OCI-LY3 (cell line): ENCODE results near the gene CFAP99.

ENCODE experiments used
- CTCF ChIP-seq: fragments of 200-600, 300-600 bp; sonication (generic); IDR thresholded peaks from 2 replicates; pipeline ENCODE4 v1.5.1; 2014; ENCODE audit warnings: antibody characterized with exemption, low read length, low read depth
- EZH2phosphoT487 ChIP-seq: fragments of 200-600 bp; shearing (Covaris generic); IDR thresholded peaks from 2 replicates; pipeline ENCODE4 v1.6.1; 2018; ENCODE audit warnings: antibody characterized with exemption, mixed run types, low read depth

GRCh38 chr4:2412534-2412884 is 6.2 kb upstream of the CFAP99 start:
- no peak for TF ChIP-seq CTCF
- no peak for TF ChIP-seq EZH2phosphoT487
